Spleen (tissue), 7 donors: ENCODE measurements around the gene TENM3.

Experiments
- POLR2A ChIP-seq, 3 donors: fragments of 450-650 bp; IDR thresholded peaks; one replicate each; pipeline ENCODE4 v1.5.1; 2017; ENCODE audit warnings: antibody characterized with exemption in 3 of 3, mild to moderate bottlenecking in 1 of 3
- POLR2AphosphoS5 ChIP-seq, 3 donors: sonication (generic); formaldehyde crosslinking; IDR thresholded peaks; one replicate each; pipeline ENCODE4 v1.5.1; 2017; ENCODE audit warnings: antibody characterized with exemption in 3 of 3
- TF ChIP-seq, protein P1 (sequence below), 11 experiments: fragments of 200-600 bp in 7 of 11; fragments of 450-650 bp in 4 of 11; sonication (generic) in 4 of 11; IDR thresholded peaks in 8 of 11; conservative IDR thresholded peaks in 3 of 11; 1 replicate in 7 of 11; 2 replicates in 4 of 11; pipeline versions ENCODE4 v1.4.0 to v1.8.0; 2016 to 2021; ENCODE audit warnings: antibody characterized with exemption in 11 of 11, inconsistent platforms in 4 of 11, mild to moderate bottlenecking in 1 of 11
- donor health status: DM: no; HTN: no; CAD: no; lungs with moderate emphysema.
- donor health status: DM: no; HTN: no; CAD: no.
- donor health status: DM: no; HTN: no; CAD: no.

DNA sequence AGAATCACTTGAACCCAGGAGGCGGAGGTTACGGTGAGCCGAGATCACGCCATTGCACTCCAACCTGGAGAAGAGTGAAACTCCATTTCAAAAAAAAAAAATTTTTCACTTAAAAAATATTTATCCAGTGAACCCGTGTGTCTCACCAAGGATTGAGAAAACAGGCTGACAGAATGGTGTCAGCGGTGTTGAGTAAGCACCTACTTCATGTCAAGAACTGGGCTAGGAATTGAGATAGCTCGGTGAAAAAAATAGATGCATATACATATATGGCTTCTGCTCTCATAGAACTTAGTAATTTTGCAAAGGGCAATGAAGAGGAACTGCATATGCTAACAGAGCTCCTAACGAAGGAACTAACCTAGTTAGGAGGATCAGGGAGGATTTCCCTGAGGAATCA lies 297.3 kb downstream of the TENM3 start:
- TF ChIP-seq POLR2A (IDR thresholded peaks at IDR 0.05) (no peak), POLR2AphosphoS5 (IDR thresholded peaks at IDR 0.05) (no peak)
- TF ChIP-seq, protein P1, sequence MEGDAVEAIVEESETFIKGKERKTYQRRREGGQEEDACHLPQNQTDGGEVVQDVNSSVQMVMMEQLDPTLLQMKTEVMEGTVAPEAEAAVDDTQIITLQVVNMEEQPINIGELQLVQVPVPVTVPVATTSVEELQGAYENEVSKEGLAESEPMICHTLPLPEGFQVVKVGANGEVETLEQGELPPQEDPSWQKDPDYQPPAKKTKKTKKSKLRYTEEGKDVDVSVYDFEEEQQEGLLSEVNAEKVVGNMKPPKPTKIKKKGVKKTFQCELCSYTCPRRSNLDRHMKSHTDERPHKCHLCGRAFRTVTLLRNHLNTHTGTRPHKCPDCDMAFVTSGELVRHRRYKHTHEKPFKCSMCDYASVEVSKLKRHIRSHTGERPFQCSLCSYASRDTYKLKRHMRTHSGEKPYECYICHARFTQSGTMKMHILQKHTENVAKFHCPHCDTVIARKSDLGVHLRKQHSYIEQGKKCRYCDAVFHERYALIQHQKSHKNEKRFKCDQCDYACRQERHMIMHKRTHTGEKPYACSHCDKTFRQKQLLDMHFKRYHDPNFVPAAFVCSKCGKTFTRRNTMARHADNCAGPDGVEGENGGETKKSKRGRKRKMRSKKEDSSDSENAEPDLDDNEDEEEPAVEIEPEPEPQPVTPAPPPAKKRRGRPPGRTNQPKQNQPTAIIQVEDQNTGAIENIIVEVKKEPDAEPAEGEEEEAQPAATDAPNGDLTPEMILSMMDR (IDR thresholded peaks at IDR 0.05 in 8 of 11, conservative IDR thresholded peaks at IDR 0.05 in 3 of 11), result no peak
